Right forelimb (tissue), 1 donor: ENCODE measurements around the gene SKAP2.

Experiments used
- DNase-seq: peaks from one replicate; pipeline ENCODE4 v3.0.0-alpha.2; 2018

SKAP2 gene

DNA sequence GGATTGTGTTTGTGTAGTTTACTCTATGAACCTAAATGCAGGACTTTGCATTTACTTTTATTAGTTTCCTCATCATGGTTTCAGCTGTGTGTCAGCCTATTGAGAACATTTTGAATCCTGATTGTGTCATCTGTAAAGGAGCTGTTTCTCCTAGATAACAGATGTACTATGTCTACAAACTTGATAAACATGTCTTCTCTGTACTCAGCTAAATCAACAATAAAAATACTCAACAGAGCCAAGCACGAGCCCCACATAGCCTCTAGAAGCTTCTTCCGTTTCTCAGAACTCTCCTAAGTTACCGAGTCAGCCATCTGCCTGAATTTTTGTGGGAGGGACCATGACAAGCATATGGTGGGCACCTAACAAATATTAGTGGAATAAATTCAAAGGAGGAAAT is 234.7 kb downstream of the SKAP2 start:
- no peak for DNase-seq

DNA sequence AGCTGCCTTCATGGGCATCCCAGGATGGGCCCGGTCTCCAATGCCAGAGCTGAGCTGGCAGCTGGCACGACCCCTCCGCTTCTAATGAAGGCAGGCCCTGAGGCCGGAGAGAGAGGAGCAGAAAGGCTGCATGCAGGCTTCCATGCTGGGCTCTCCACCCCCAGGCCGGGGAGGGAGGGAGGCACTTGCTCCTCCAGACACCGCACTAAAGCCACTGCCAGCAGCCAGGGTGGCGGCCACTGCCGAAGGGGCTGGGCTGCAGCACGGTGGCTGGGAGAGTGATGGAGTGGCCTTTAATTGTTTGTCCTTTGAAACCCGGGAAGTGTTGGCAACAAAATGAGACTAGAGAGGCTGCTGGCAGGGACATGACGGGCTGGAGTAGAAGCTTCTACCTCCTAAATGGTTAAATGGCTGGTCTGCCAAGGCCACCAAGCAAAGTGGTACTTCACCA is 236.5 kb downstream of the SKAP2 start:
- no peak for DNase-seq

DNA sequence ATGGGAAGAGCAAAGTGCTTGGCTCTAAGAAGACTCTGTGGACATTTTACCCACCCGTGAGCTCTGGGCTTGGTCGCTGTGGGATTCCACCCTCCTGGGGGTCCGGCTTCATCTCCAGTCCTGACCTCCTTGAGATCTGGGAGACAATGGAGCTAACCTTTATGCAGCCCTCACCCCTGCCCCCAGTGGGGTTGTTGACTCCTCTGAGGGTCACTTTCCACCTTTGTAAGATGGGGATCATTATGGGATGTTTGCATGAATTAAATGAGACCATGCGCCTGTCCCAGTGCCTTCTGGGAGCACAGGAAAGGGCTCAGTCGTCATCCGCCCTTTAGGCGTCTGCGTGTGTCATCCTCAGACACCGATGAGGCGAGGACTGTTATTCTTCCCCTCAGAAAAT is 237.2 kb downstream of the SKAP2 start:
- DNase-seq: no peak

DNA sequence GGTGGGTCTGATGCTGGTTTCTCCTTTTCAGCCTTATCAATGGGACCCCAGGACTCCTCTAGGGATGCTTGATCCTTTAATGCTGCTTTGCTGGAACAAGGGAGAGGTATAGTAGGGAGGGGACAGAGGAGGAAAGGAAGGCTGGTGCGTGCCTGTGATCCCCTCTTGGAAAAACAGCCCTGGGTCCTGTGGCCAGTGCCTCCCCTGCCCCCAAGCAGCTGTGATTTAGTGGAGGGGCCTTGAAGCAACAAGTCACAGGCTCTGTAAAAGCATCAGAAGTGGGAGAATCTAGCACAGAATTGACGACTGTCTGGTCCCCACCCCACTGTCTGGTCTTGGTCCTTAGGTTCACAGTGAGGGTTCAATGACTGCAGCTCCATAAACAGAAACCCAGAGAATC is 237.7 kb downstream of the SKAP2 start:
- no peak for DNase-seq

DNA sequence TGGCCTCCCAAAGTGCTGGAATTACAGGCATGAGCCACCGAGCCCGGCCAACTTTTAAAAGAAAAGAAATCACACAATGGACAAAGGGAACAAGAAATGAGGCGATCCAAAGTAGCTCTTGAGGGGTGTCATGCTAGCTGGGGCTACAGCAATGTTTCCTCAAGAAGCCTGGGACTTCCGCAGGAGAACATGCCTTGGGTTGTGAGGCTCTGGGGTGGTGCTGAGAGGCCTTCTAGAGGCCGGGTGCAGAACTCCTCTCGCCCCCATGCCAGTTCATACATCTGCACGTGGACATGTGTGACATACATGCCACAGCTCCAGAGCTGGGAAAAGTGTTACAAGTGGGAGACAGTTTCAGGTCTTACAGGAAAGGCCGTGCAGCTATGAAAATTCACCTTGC is 238.2 kb downstream of the SKAP2 start:
- DNase-seq: no peak

DNA sequence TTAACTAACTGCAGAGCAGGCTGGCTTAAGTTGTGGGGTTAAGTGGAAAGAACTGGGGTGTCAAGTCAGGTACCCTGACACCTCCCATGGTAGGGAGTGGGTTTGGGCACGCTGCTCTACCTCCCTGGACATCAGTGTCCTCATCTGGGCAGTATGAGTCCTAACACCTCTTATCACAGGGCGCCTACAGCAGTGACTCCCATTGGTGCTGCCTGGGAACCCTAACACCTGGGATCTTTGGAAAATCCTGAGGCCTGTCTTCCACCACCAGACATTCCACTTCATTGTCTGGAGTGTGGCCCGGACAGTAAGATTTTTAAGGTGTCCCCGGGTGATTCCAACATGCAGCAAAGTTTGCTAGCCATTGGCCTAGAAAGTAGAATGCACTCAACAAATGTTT is 239.1 kb downstream of the SKAP2 start:
- DNase-seq: no peak

DNA sequence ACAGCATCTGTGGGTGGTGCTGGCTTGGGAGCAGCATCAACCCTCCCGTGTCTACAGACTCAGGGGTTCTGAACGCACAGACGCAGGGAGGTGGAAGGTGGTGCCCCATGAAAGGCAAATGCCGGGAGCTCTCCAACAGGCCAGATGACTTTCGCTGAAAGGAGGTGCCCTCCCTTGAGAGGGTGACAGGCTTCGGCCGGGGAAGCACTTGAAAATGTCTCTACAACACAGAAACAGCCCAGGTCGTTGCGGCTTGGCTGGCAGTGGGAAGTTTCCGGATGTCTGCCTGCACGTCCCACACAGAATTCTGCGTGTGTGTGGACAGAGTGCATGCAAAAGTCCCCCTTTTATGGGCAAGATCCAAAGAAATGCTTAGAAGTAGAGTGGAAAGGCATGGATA is 239.6 kb downstream of the SKAP2 start:
- no peak for DNase-seq

DNA sequence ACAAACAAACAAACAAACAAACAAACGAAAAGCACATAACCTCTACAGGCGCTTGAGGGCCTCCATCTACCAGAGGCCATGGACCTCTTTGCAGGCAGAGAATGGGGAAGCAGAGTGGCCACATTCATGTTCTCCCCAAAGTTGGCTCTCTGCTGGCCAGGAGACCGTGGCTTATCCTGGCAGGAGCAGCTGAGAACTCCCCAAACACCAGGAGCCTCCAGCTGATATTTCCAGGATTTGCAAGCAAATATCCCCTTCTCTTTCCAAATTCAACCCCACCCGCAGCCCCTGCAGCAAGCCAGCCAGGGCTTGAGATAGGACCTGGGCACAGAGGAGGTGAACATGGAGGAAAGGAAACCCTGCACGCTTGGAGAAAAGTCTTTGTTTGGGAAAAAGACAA is 240.0 kb downstream of the SKAP2 start:
- DNase-seq: no peak

DNA sequence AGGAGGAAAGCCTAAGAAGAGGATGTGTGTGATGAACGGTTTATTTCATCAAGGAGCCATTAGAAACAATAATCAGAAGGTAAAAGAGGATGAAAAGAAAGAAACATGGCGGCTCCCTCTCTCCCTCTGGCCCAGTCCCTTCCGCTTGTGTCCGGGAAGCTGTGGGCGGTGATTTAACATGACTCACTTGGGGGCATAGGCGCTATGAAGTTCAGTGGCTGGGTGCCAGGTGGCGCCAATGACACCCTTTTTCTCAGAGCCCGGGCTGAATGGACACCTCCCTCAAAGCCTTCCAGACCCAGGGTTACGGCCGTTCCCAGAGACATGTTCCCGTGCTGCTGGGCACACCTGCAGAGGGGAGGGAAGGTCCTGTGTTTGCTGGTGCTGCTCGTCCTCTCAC is 244.0 kb downstream of the SKAP2 start:
- no peak for DNase-seq

DNA sequence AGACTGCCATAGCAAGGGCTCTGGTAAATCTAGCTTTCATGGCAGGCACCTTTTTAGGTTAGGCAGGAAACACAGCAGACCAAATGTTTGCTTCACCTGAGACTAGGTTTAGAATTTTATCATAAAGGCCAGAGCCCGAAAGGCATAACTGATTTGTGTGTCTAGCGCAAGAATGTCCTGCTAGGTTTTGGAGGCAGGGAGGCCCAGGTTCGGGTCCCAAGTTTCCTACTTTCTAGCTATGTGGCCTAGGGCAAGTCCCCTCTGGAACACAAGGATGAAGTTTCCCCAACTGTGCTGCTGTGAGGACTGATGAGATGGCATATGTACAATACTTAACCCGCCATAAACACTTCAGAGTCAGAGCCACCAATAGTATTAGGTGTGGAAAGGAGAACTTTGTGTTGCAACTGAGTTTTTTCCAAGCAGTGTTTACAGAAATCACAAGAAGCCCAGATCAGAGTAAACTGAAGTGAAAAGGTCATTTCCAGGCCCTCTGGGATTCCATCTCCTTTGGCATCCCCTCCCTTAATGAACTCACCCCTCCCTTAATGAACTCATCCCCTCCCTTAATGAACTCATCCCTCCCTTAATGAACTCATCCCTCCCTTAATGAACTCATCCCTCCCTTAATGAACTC is 244.9 kb downstream of the SKAP2 start:
- no peak for DNase-seq

DNA sequence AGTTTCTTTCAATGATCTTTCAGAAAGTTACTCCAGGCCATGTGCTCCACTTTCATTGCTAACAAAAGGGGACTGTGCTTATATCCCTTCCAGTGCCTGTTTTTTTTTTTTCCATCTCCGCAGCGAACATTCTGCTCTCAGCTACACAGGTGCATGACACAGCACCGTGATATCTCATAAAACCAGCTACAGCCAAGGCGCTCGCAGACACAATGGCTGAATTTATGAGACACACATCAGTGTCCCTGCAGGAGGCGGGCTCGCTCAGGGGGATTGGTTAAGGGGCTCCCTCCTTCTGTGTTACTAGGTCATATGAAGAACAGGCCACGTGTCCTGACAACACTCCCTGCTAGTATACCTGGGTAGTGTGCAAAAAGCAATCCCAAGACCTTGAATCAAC is 245.5 kb downstream of the SKAP2 start:
- no peak for DNase-seq

DNA sequence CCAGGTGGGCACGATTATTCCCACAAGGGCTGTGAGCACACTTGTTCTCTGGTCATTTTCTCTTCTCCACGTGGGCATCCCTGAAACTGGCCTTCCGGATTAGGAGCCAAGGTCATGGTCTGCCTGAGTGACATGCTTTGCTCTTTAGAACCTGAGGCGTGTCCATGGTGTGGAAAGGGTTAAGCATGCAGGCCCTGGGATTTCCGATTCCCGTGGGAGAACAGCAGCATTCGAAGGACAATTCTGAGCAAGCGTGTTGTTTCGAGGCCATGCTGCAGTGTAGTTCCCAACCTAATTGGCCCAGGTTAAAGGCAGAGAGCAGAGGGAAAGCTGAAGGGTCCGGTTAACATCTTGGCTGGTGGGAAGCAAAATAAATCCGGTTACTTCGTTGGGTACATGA is 245.9 kb downstream of the SKAP2 start:
- DNase-seq: no peak
